Endothelial cell of umbilical vein (primary cell): ENCODE data around the gene ZNF430. TPM values are rescaled to one million over a fixed set of nuclear protein-coding genes. Genes with fewer than 3 reads are reported as not detected.

Experiments used
- BruUV-seq: library from RNA; stranded (reverse); fragments of 400-500 nt; replicated peaks from 2 replicates; lab custom pipeline; 2021; lab: Mats Ljungman, UMichigan
- CTCF ChIA-PET: fragments of 300-600, 350-600 bp; sonication (Branson Sonifier 250); formaldehyde crosslinking; loops from one replicate; lab custom pipeline; 2021; ENCODE audit warnings: antibody characterized with exemption, inconsistent platforms; lab: Charles Lee
- POLR2A ChIA-PET: fragments of 300-600, 350-600 bp; sonication (Branson Sonifier 250); formaldehyde crosslinking; loops from one replicate; lab custom pipeline; 2021; ENCODE audit warnings: antibody characterized with exemption, inconsistent platforms; lab: Charles Lee
- DNase-seq: peaks from one replicate; pipeline ENCODE4 v3.0.0-alpha.2; 2011; ENCODE audit warnings: low read depth, low spot score
- FAIRE-seq: peaks from 2 replicates; lab custom pipeline; 2011; peaks lifted over from hg19 to GRCh38; lab: Jason Lieb, UNC
- H2AFZ ChIP-seq: 2 replicates; pipeline ENCODE4 v1.6.0; 2012; ENCODE audit warnings: low read depth, low read length, control low read depth, inconsistent platforms
- H3K27ac ChIP-seq: 2 replicates; pipeline ENCODE4 v1.5.1; 2011; ENCODE audit warnings: low read depth, mild to moderate bottlenecking, control low read depth, low read length, moderate library complexity; ENCODE audit not compliant: insufficient read depth
- H3K27me3 ChIP-seq, 2 experiments: 2 replicates each; pipeline versions ENCODE4 v1.6.0 to v1.6.1; 2011; ENCODE audit warnings: low read length in 2 of 2, mixed read lengths in 1 of 2; ENCODE audit not compliant: control insufficient read depth in 2 of 2, insufficient read depth in 2 of 2
- H3K36me3 ChIP-seq, 2 experiments: 2 replicates in 1 of 2; 3 replicates in 1 of 2; pipeline ENCODE4 v1.5.1; 2011; ENCODE audit warnings: low read length in 2 of 2, mild to moderate bottlenecking in 1 of 2, moderate library complexity in 1 of 2; ENCODE audit not compliant: control insufficient read depth in 2 of 2, insufficient read depth in 2 of 2; ENCODE audit errors: extremely low read depth in 1 of 2
- H3K4me1 ChIP-seq: 3 replicates; pipeline ENCODE4 v1.5.1; 2011; ENCODE audit warnings: mild to moderate bottlenecking, low read length; ENCODE audit not compliant: control insufficient read depth, insufficient read depth; ENCODE audit errors: extremely low read depth
- H3K4me2 ChIP-seq: 2 replicates; pipeline ENCODE4 v1.6.1; 2011; ENCODE audit warnings: low read length, control low read depth, mixed read lengths; ENCODE audit not compliant: insufficient read depth
- H3K4me3 ChIP-seq, 3 experiments: fragments of 200-600 bp in 1 of 3; sonication (generic), shearing (Covaris generic) in 1 of 3; replicated peaks in 1 of 3; 2 replicates each; pipeline ENCODE4 v1.5.1; 2011 to 2016; ENCODE audit warnings: control low read depth in 3 of 3, low read length in 3 of 3, mild to moderate bottlenecking in 2 of 3, inconsistent platforms in 1 of 3, low read depth in 1 of 3, moderate library complexity in 1 of 3; ENCODE audit not compliant: insufficient read depth in 1 of 3
- H3K79me2 ChIP-seq: 2 replicates; pipeline ENCODE4 v1.6.0; 2012; ENCODE audit warnings: low read length, inconsistent platforms; ENCODE audit not compliant: control insufficient read depth, insufficient read depth
- H3K9ac ChIP-seq: replicated peaks from 2 replicates; pipeline ENCODE3; 2011; ENCODE audit warnings: low read length, control low read depth; ENCODE audit not compliant: insufficient read depth; ENCODE audit errors: extremely low read depth
- H3K9me1 ChIP-seq: replicated peaks from 3 replicates; pipeline ENCODE4 v1.6.0; 2011; ENCODE audit warnings: mild to moderate bottlenecking, low read length; ENCODE audit not compliant: control insufficient read depth, insufficient read depth; ENCODE audit errors: extremely low read depth
- H3K9me3 ChIP-seq: replicated peaks from 2 replicates; pipeline ENCODE4 v1.5.1; 2012; ENCODE audit warnings: low read length, inconsistent platforms; ENCODE audit not compliant: control insufficient read depth, insufficient read depth
- H4K20me1 ChIP-seq: replicated peaks from 2 replicates; pipeline ENCODE3; 2011; ENCODE audit warnings: mild to moderate bottlenecking, low read length; ENCODE audit not compliant: control insufficient read depth, insufficient read depth; ENCODE audit errors: extremely low read depth
- CTCF ChIP-seq, 2 donors: IDR thresholded peaks; 1 replicate in 1 of 2; 2 replicates in 1 of 2; pipeline ENCODE4 v1.5.1; 2011; ENCODE audit warnings: low read length in 2 of 2, mild to moderate bottlenecking in 2 of 2, moderate library complexity in 2 of 2, control low read depth in 1 of 2, inconsistent platforms in 1 of 2, low read depth in 1 of 2; ENCODE audit not compliant: insufficient read depth in 1 of 2; ENCODE audit errors: extremely low read depth in 1 of 2
- EZH2 ChIP-seq: IDR thresholded peaks from 2 replicates; pipeline ENCODE4 v1.6.1; 2012; ENCODE audit warnings: borderline replicate concordance, low read depth, mild to moderate bottlenecking, moderate library complexity, low read length, inconsistent platforms; ENCODE audit not compliant: severe bottlenecking
- FOS ChIP-seq: IDR thresholded peaks from 2 replicates; pipeline ENCODE4 v1.6.1; 2011; ENCODE audit warnings: mild to moderate bottlenecking, low read length, moderate library complexity, borderline replicate concordance; ENCODE audit not compliant: insufficient read depth
- GATA2 ChIP-seq: IDR thresholded peaks from 2 replicates; pipeline ENCODE4 v1.7.0; 2011; ENCODE audit warnings: low read depth, mild to moderate bottlenecking, moderate library complexity, mixed read lengths, low read length; ENCODE audit not compliant: insufficient read length, insufficient read depth
- JUN ChIP-seq: IDR thresholded peaks from 2 replicates; pipeline ENCODE4 v1.6.1; 2011; ENCODE audit warnings: borderline replicate concordance, low read depth; ENCODE audit not compliant: insufficient read length, insufficient read depth
- MAX ChIP-seq: IDR thresholded peaks from 2 replicates; pipeline ENCODE4 v1.6.1; 2011; ENCODE audit not compliant: insufficient read depth, insufficient read length
- MYC ChIP-seq: IDR thresholded peaks from one replicate; pipeline ENCODE4 v1.6.1; 2011; ENCODE audit warnings: mild to moderate bottlenecking, low read depth, low read length
- POLR2A ChIP-seq: IDR thresholded peaks from 2 replicates; pipeline ENCODE4 v1.6.1; 2012; ENCODE audit warnings: low read depth, mild to moderate bottlenecking, control low read depth, low read length
- POLR2AphosphoS5 ChIP-seq: IDR thresholded peaks from 2 replicates; pipeline ENCODE4 v1.6.1; 2012; ENCODE audit warnings: low read depth, mild to moderate bottlenecking, control low read depth, low read length, moderate library complexity; ENCODE audit not compliant: insufficient read depth
- dilution Hi-C: fragments of 300-500 bp; cut with MboI; formaldehyde crosslinking; loops from one replicate; pipeline ENCODE4 v1.15.0; 2019; ENCODE audit warnings: low sequenced_read_pairs; ENCODE audit not compliant: extremely low pct_ligation_motif_present
- intact Hi-C: fragments of 100-400 bp; cut with micrococcal nuclease; formaldehyde crosslinking; loops from one replicate; pipeline ENCODE4 v1.10.0; 2022
- polyA plus RNA-seq, 4 experiments: library from polyadenylated mRNA; depleted of rRNA in 3 of 4; stranded (reverse) in 3 of 4; unstranded in 1 of 4; fragments of >200 nt; gene quantifications; 2 replicates each; pipeline versions ENCODE4 v1.2.1 to v1.2.3, GENCODE V29; 2011 to 2012; ENCODE audit warnings: missing spikeins in 1 of 4
- total RNA-seq: library from RNA; stranded (reverse); gene quantifications from 2 replicates; pipeline ENCODE4 v1.2.3, GENCODE V29; 2021

ZNF430 gene
- total and polyA plus RNA-seq, 2 donors (not counting 3 experiments of a cell fraction or from before 2014, with no cell fraction given): 7.0 to 13.4 TPM

GRCh38 chr19:21087871-21088270 lies 67.4 kb downstream of the ZNF430 start:
- no peak overlapping the region for H2AFZ ChIP-seq
- H3K4me1 ChIP-seq: no peaks in the 10 kb centered on the region
- DNase-seq: no peak
- ChIA-PET CTCF (no interaction called here), POLR2A (no interaction called here)
- intact Hi-C loops: no loop called here
- no peak overlapping the region for H3K4me2 ChIP-seq
- no peaks in the 10 kb centered on the region for H3K9me1 ChIP-seq
- no peak overlapping the region for H3K9ac ChIP-seq
- no peaks in the 10 kb centered on the region for H3K27me3 ChIP-seq
- FAIRE-seq: no peak
- H3K4me3 ChIP-seq: no peak overlapping the region
- no peaks in the 10 kb centered on the region for H4K20me1 ChIP-seq
- H3K36me3 ChIP-seq: no peaks in the 10 kb centered on the region
- H3K79me2 ChIP-seq: peaks cover 14% of the 10 kb centered on the region
- dilution Hi-C loops: no loop called here
- no peak overlapping the region for H3K27ac ChIP-seq
- BruUV-seq: no TSS peak
- no peaks in the 10 kb centered on the region for H3K9me3 ChIP-seq
- TF ChIP-seq POLR2A: no peak
- TF ChIP-seq EZH2: no peak
- TF ChIP-seq POLR2AphosphoS5: no peak
- no peak for TF ChIP-seq CTCF (IDR thresholded peaks at IDR 0.05; ENCODE audit: extremely low read depth in 1 of 2, insufficient read depth in 1 of 2, low read depth in 1 of 2, low read length in 2 of 2)
- TF ChIP-seq MAX: no peak
- no peak for TF ChIP-seq GATA2
- TF ChIP-seq FOS: no peak
- TF ChIP-seq JUN: no peak
- TF ChIP-seq MYC: no peak
